Head of caudate nucleus (tissue), 42 donors: ENCODE measurements around the gene RBKS.

Source experiments
- DNase-seq, 42 donors: peaks; one replicate each; pipeline versions ENCODE4 v3.0.0 to v3.0.0-alpha.2; 2020 to 2021; ENCODE audit warnings: mixed read lengths in 7 of 42
- intact Hi-C: fragments of 100-400 bp; cut with DNase I; formaldehyde crosslinking; loops from one replicate; pipeline ENCODE4 v1.15.0; 2022

RBKS gene

GRCh38 chr2:27808418-27808817 lies 81.8 kb downstream of the RBKS start:
- no peak for DNase-seq
- intact Hi-C loops: no loop called here

- DNase-seq: peak in 20 of 42 donors; percentile 8 to 58 (median 24)
- intact Hi-C loops: no loop called here
These were observed 82.7 kb downstream of the RBKS start for GRCh38 chr2:27807476-27807875.

GRCh38 chr2:27806311-27807059 lies 83.7 kb downstream of the RBKS start:
- no peak for DNase-seq
- intact Hi-C loops: no loop called here

- no peak for DNase-seq
These were observed 85.0 kb downstream of the RBKS start for GRCh38 chr2:27805180-27805579.

GRCh38 chr2:27804146-27804545 lies 86.0 kb downstream of the RBKS start:
- intact Hi-C loops: no loop called here

More at GRCh38 chr2:27805180-27805579, 85.0 kb downstream of the RBKS start:
- intact Hi-C loops: no loop called here

GRCh38 chr2:27803046-27803445 lies 87.1 kb downstream of the RBKS start:
- intact Hi-C loops: no loop called here
- DNase-seq: no peak

More at GRCh38 chr2:27804146-27804545, 86.0 kb downstream of the RBKS start:
- DNase-seq: no peak

GRCh38 chr2:27802547-27802946 lies 87.6 kb downstream of the RBKS start:
- DNase-seq: no peak
- intact Hi-C loops: no loop called here

GRCh38 chr2:27800856-27801255 lies 89.3 kb downstream of the RBKS start:
- intact Hi-C loops: no loop called here
- DNase-seq: no peak

- no peak for DNase-seq
- intact Hi-C loops: no loop called here
These were observed 90.6 kb downstream of the RBKS start for GRCh38 chr2:27799646-27800010.

GRCh38 chr2:27798948-27799645 lies 91.1 kb downstream of the RBKS start:
- intact Hi-C loops: no loop called here
- peak in 36 of 42 donors; percentile 20 to 87 (median 58) for DNase-seq

GRCh38 chr2:27798486-27798885 lies 91.7 kb downstream of the RBKS start:
- intact Hi-C loops: no loop called here
- DNase-seq: no peak

- intact Hi-C loops: no loop called here
- DNase-seq: no peak
These were observed 92.3 kb downstream of the RBKS start for GRCh38 chr2:27797841-27798240.

GRCh38 chr2:27796791-27797765 lies 93.1 kb downstream of the RBKS start:
- intact Hi-C loops: no loop called here
- no peak for DNase-seq

GRCh38 chr2:27795868-27796277 lies 94.3 kb downstream of the RBKS start:
- intact Hi-C loops: no loop called here
- DNase-seq: no peak

GRCh38 chr2:27795093-27795834 lies 94.9 kb downstream of the RBKS start:
- intact Hi-C loops: no loop called here
- no peak for DNase-seq

- intact Hi-C loops: no loop called here
- no peak for DNase-seq
These were observed 97.4 kb downstream of the RBKS start for GRCh38 chr2:27792759-27793158.

- no peak for DNase-seq
- intact Hi-C loops: no loop called here
These were observed 99.4 kb downstream of the RBKS start for GRCh38 chr2:27790796-27791195.

GRCh38 chr2:27782701-27783100 lies 107.5 kb downstream of the RBKS start:
- intact Hi-C loops: no loop called here

GRCh38 chr2:27781496-27781895 lies 108.7 kb downstream of the RBKS start:
- DNase-seq: no peak
- intact Hi-C loops: no loop called here

More at GRCh38 chr2:27782701-27783100, 107.5 kb downstream of the RBKS start:
- no peak for DNase-seq
